Activated CD4-positive, alpha-beta T cell treated with anti-CD3 and anti-CD28 coated beads for 48 hours (primary cell): ENCODE results near the gene MGA.
A peak's percentile ranks its signal among the peaks of the same experiment; 100 is the strongest.
"Not testable (repeated sequence)": the region's sequence is repeated elsewhere in the genome, so short reads cannot be mapped to it uniquely, and the experiment has no call there.

Experiments used
- DNase-seq: peaks from one replicate; pipeline ENCODE4 v3.0.0-alpha.2; 2020

Gene MGA

GRCh38 chr15:41727143-41727542 is 66.9 kb downstream of the MGA start:
- no peak for DNase-seq

DNA sequence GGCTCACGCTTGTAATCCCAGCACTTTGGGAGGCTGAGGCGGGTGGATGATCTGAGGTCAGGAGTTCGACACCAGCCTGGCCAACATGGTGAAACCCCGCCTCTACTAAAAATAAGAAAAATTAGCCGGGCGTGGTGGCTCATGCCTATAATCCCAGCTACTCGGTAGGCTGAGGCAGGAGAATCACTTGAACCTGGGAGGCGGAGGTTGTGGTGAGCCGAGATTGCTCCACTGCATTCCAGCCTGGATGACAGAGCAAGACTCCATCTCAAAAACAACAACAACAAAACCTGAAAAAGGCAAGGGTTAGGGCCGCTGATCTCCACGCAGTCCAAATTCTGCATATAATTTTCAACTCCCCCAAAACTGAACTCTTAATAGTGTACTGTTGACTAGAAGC is 67.9 kb downstream of the MGA start:
- DNase-seq: not testable (repeated sequence)

GRCh38 chr15:41730543-41730942 is 70.3 kb downstream of the MGA start:
- no peak for DNase-seq

GRCh38 chr15:41732483-41732882 is 72.3 kb downstream of the MGA start:
- DNase-seq: no peak

GRCh38 chr15:41734079-41734478 is 73.9 kb downstream of the MGA start:
- no peak for DNase-seq

DNA sequence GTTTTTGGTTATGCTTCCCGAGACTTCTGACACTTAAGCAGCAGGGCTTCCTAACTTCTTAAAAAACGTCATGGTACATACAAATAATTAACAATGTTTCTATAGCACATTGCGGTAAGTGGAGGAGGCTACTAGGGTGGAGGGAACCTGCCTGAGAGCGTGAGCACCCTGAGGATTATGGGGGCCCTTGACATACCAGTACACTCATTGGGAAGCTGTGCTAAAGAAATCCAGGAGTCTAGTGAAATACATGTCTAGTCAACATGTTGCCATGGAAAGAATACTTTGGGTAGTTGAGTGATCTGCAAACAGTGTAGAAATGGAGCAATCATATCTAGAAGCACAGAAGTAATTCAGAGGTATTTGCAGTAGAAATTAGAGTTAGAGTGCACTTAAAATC is 74.8 kb downstream of the MGA start:
- DNase-seq: no peak

DNA sequence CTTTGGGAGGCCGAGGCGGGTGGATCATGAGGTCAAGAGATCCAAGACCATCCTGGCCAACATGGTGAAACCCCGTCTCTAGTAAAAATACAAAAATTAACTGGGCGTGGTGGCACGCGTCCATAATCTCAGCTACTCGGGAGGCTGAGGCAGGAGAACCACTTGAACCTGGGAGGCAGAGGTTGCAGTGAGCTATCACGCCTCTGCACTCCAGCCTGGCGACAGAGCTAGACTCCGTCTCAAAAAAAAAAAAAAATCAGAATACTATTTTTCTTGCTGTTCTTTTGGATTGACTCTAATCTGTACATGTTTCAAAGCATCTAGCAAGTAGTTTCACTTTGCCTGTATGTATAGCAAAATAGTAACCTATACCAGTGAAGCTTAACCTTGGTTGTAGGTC is 75.3 kb downstream of the MGA start:
- DNase-seq: not testable (repeated sequence)

- no peak for DNase-seq
Observed at GRCh38 chr15:41746802-41747201, 86.6 kb downstream of the MGA start.

- no peak for DNase-seq
Observed at GRCh38 chr15:41756198-41756597, 96.0 kb downstream of the MGA start.

DNA sequence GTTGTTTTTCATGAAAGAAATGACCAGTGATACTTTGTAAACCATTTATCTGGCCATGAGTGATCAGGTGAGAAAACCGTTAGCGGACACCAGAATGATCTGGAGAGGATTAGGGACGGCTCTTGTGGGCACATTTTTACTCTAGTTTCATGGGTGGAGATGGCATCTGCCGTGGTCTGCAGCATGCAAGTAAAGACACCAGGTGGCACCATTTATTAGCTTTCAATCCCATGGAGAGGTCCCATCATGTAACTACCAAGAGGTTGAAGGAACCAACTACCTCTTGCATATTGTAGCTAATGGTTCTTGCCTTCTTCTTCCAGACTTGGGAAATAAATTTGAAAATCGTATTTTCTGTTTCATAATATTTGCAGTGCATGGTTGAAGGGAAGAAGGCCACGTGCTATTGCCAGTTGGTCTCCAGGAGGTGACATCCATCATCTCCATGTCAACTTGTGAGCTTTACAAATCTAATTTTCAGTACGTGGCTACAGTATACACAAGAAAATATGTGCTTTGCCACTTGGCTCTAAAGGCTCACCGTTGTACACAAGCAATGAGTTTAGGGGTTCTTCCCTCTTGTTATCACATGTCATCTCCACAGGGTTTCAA is 112.6 kb downstream of the MGA start:
- DNase-seq: peak; percentile 62

GRCh38 chr15:41773332-41773728 is 113.1 kb downstream of the MGA start:
- no peak for DNase-seq

GRCh38 chr15:41773729-41774061 is 113.5 kb downstream of the MGA start:
- no peak for DNase-seq

GRCh38 chr15:41774062-41774881 is 114.1 kb downstream of the MGA start, which contains the start of gene MAPKBP1:
TSS of gene MAPKBP1 (plus strand) at chr15:41774484. CDS start at chr15:41775276, 792 bp downstream.
- DNase-seq: peak; percentile 98

DNA sequence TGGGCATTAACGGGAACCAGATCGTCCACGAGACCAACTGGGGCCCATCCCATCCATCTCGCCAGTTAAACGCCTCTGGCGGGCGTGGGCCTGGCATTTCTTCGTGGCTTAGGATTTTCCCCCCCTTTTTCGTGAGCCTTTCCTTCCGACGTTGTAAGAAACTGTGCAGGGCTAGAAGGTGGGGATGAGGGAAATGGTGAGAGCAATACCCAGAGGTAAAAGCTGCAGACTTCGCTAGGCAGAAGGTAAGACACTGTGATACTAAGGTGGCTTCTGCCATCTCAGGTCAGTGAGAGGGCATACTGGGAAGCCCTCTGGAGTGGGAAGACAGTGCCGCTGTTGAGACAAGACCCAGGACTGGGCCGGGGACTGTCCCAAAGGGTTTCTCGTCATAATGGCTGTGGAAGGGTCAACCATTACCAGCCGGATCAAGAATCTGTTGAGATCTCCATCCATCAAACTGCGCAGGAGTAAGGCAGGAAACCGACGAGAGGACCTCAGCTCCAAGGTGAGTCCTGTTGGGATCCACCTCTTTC is 114.7 kb downstream of the MGA start:
- DNase-seq: no peak

DNA sequence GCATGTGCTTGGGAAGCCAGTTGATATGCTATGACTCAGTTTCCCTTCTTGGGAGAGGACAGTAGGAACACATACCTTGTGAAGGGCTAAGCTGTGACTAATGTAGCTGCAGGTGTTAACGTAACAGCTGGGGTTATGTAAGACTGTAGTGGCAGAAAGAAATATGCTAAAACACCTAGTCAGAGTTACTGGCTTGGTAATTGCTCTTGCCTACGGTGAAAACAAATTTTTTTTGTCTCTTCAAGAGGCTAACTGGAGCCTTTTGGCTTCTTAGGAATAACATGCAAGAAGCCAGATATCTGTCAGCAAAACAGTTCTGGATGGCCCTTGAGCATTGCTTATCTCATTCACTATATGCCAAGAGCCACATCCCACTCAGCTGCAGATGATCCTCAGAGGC is 115.4 kb downstream of the MGA start:
- no peak for DNase-seq

DNA sequence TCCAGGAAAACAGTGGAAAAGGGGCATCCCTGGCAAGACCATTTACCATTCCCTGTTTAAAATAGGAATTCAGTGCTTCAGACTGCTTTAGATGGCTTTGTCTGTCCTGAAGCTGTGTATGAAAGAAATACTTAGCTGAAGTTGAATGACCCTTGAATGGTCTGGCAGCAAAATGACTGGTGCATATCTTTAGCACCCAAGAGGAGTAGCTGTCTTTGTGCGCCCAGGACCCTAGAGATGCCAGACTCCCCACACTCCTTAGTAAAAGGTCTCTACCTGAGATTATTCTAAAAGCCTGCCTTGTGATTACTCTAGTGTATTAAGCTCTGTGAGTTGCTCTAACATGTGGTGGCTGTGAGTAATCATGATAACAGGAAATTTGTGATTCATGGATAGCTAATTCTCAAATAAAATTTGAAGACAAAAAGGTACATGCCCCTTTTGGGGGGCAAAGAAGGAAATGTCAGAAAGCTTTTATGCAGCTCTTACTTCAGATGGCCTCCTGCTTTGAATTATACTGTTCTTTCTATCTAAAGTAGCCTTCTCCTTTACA is 117.3 kb downstream of the MGA start:
- DNase-seq: no peak

GRCh38 chr15:41778521-41778920 is 118.3 kb downstream of the MGA start:
- DNase-seq: no peak

DNA sequence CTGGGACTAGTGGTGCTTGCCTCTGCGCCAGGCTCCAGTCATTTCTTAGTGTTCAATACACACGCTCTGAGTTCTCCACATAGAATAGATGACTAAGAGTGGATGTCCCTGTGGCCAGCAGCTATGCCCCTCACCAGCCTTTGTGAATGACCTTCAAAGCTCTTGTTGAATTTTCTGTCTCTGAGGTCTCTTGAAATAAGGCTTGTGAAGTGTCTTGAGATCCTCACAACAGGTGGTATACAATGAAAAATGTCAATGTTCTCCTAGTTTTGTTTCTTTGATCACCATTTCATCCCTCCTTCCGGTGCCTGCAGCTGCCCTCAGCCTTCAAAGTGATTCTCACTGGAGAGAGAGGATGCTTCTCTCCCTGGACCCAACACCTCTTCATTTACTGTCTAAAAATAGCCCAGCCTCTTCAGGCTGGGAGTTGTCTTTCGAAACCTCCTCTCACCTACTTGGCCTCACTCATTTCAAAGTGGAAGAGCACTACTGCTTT is 119.5 kb downstream of the MGA start:
- no peak for DNase-seq

GRCh38 chr15:41780266-41780665 is 120.1 kb downstream of the MGA start:
- no peak for DNase-seq

- DNase-seq: no peak
Observed at GRCh38 chr15:41780727-41781126, 120.5 kb downstream of the MGA start.

- no peak for DNase-seq
Observed at GRCh38 chr15:41782371-41783282, 122.4 kb downstream of the MGA start.

GRCh38 chr15:41783296-41783695 is 123.1 kb downstream of the MGA start:
- DNase-seq: no peak

DNA sequence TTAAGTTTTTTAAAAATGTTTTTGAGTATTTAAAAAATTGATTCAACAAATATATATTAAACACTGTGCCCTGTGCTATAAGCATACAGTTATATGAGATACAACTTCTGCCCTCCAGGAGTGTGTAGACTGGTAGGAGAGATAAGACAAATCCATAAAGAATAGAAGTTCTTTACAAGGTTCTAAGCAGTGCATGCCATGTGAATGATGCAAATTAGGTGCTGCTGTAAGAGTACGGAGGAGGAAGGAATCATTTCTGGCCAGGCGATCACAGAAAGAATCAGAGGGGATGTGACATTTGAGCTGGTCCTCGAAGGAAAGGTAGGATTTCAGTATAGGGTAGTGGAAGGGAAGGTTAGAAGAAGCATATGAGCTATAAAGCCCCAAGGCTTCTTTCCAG is 128.1 kb downstream of the MGA start:
- DNase-seq: no peak
